Endothelial cell of umbilical vein (primary cell): Measurements from ENCODE around the gene LMO7. TPM values are rescaled to one million over a fixed set of nuclear protein-coding genes. Genes with fewer than 3 reads are reported as not detected.

Experiments used
- BruUV-seq: library from RNA; stranded (reverse); fragments of 400-500 nt; replicated peaks from 2 replicates; lab custom pipeline; 2021; lab: Mats Ljungman, UMichigan
- CTCF ChIA-PET: fragments of 300-600, 350-600 bp; sonication (Branson Sonifier 250); formaldehyde crosslinking; loops from one replicate; lab custom pipeline; 2021; ENCODE audit warnings: antibody characterized with exemption, inconsistent platforms; lab: Charles Lee
- POLR2A ChIA-PET: fragments of 300-600, 350-600 bp; sonication (Branson Sonifier 250); formaldehyde crosslinking; loops from one replicate; lab custom pipeline; 2021; ENCODE audit warnings: antibody characterized with exemption, inconsistent platforms; lab: Charles Lee
- DNase-seq: peaks from one replicate; pipeline ENCODE4 v3.0.0-alpha.2; 2011; ENCODE audit warnings: low read depth, low spot score
- FAIRE-seq: peaks from 2 replicates; lab custom pipeline; 2011; peaks lifted over from hg19 to GRCh38; lab: Jason Lieb, UNC
- H2AFZ ChIP-seq: 2 replicates; pipeline ENCODE4 v1.6.0; 2012; ENCODE audit warnings: low read depth, low read length, control low read depth, inconsistent platforms
- H3K27ac ChIP-seq: 2 replicates; pipeline ENCODE4 v1.5.1; 2011; ENCODE audit warnings: low read depth, mild to moderate bottlenecking, control low read depth, low read length, moderate library complexity; ENCODE audit not compliant: insufficient read depth
- H3K27me3 ChIP-seq, 2 experiments: 2 replicates each; pipeline versions ENCODE4 v1.6.0 to v1.6.1; 2011; ENCODE audit warnings: low read length in 2 of 2, mixed read lengths in 1 of 2; ENCODE audit not compliant: control insufficient read depth in 2 of 2, insufficient read depth in 2 of 2
- H3K36me3 ChIP-seq, 2 experiments: 2 replicates in 1 of 2; 3 replicates in 1 of 2; pipeline ENCODE4 v1.5.1; 2011; ENCODE audit warnings: low read length in 2 of 2, mild to moderate bottlenecking in 1 of 2, moderate library complexity in 1 of 2; ENCODE audit not compliant: control insufficient read depth in 2 of 2, insufficient read depth in 2 of 2; ENCODE audit errors: extremely low read depth in 1 of 2
- H3K4me1 ChIP-seq: 3 replicates; pipeline ENCODE4 v1.5.1; 2011; ENCODE audit warnings: mild to moderate bottlenecking, low read length; ENCODE audit not compliant: control insufficient read depth, insufficient read depth; ENCODE audit errors: extremely low read depth
- H3K4me2 ChIP-seq: 2 replicates; pipeline ENCODE4 v1.6.1; 2011; ENCODE audit warnings: low read length, control low read depth, mixed read lengths; ENCODE audit not compliant: insufficient read depth
- H3K4me3 ChIP-seq, 3 experiments: fragments of 200-600 bp in 1 of 3; sonication (generic), shearing (Covaris generic) in 1 of 3; replicated peaks in 1 of 3; 2 replicates each; pipeline ENCODE4 v1.5.1; 2011 to 2016; ENCODE audit warnings: control low read depth in 3 of 3, low read length in 3 of 3, mild to moderate bottlenecking in 2 of 3, inconsistent platforms in 1 of 3, low read depth in 1 of 3, moderate library complexity in 1 of 3; ENCODE audit not compliant: insufficient read depth in 1 of 3
- H3K79me2 ChIP-seq: 2 replicates; pipeline ENCODE4 v1.6.0; 2012; ENCODE audit warnings: low read length, inconsistent platforms; ENCODE audit not compliant: control insufficient read depth, insufficient read depth
- H3K9ac ChIP-seq: replicated peaks from 2 replicates; pipeline ENCODE3; 2011; ENCODE audit warnings: low read length, control low read depth; ENCODE audit not compliant: insufficient read depth; ENCODE audit errors: extremely low read depth
- H3K9me1 ChIP-seq: replicated peaks from 3 replicates; pipeline ENCODE4 v1.6.0; 2011; ENCODE audit warnings: mild to moderate bottlenecking, low read length; ENCODE audit not compliant: control insufficient read depth, insufficient read depth; ENCODE audit errors: extremely low read depth
- H3K9me3 ChIP-seq: replicated peaks from 2 replicates; pipeline ENCODE4 v1.5.1; 2012; ENCODE audit warnings: low read length, inconsistent platforms; ENCODE audit not compliant: control insufficient read depth, insufficient read depth
- H4K20me1 ChIP-seq: replicated peaks from 2 replicates; pipeline ENCODE3; 2011; ENCODE audit warnings: mild to moderate bottlenecking, low read length; ENCODE audit not compliant: control insufficient read depth, insufficient read depth; ENCODE audit errors: extremely low read depth
- CTCF ChIP-seq, 2 donors: IDR thresholded peaks; 1 replicate in 1 of 2; 2 replicates in 1 of 2; pipeline ENCODE4 v1.5.1; 2011; ENCODE audit warnings: low read length in 2 of 2, mild to moderate bottlenecking in 2 of 2, moderate library complexity in 2 of 2, control low read depth in 1 of 2, inconsistent platforms in 1 of 2, low read depth in 1 of 2; ENCODE audit not compliant: insufficient read depth in 1 of 2; ENCODE audit errors: extremely low read depth in 1 of 2
- EZH2 ChIP-seq: IDR thresholded peaks from 2 replicates; pipeline ENCODE4 v1.6.1; 2012; ENCODE audit warnings: borderline replicate concordance, low read depth, mild to moderate bottlenecking, moderate library complexity, low read length, inconsistent platforms; ENCODE audit not compliant: severe bottlenecking
- FOS ChIP-seq: IDR thresholded peaks from 2 replicates; pipeline ENCODE4 v1.6.1; 2011; ENCODE audit warnings: mild to moderate bottlenecking, low read length, moderate library complexity, borderline replicate concordance; ENCODE audit not compliant: insufficient read depth
- GATA2 ChIP-seq: IDR thresholded peaks from 2 replicates; pipeline ENCODE4 v1.7.0; 2011; ENCODE audit warnings: low read depth, mild to moderate bottlenecking, moderate library complexity, mixed read lengths, low read length; ENCODE audit not compliant: insufficient read length, insufficient read depth
- JUN ChIP-seq: IDR thresholded peaks from 2 replicates; pipeline ENCODE4 v1.6.1; 2011; ENCODE audit warnings: borderline replicate concordance, low read depth; ENCODE audit not compliant: insufficient read length, insufficient read depth
- MAX ChIP-seq: IDR thresholded peaks from 2 replicates; pipeline ENCODE4 v1.6.1; 2011; ENCODE audit not compliant: insufficient read depth, insufficient read length
- MYC ChIP-seq: IDR thresholded peaks from one replicate; pipeline ENCODE4 v1.6.1; 2011; ENCODE audit warnings: mild to moderate bottlenecking, low read depth, low read length
- POLR2A ChIP-seq: IDR thresholded peaks from 2 replicates; pipeline ENCODE4 v1.6.1; 2012; ENCODE audit warnings: low read depth, mild to moderate bottlenecking, control low read depth, low read length
- POLR2AphosphoS5 ChIP-seq: IDR thresholded peaks from 2 replicates; pipeline ENCODE4 v1.6.1; 2012; ENCODE audit warnings: low read depth, mild to moderate bottlenecking, control low read depth, low read length, moderate library complexity; ENCODE audit not compliant: insufficient read depth
- dilution Hi-C: fragments of 300-500 bp; cut with MboI; formaldehyde crosslinking; loops from one replicate; pipeline ENCODE4 v1.15.0; 2019; ENCODE audit warnings: low sequenced_read_pairs; ENCODE audit not compliant: extremely low pct_ligation_motif_present
- intact Hi-C: fragments of 100-400 bp; cut with micrococcal nuclease; formaldehyde crosslinking; loops from one replicate; pipeline ENCODE4 v1.10.0; 2022
- polyA plus RNA-seq, 4 experiments: library from polyadenylated mRNA; depleted of rRNA in 3 of 4; stranded (reverse) in 3 of 4; unstranded in 1 of 4; fragments of >200 nt; gene quantifications; 2 replicates each; pipeline versions ENCODE4 v1.2.1 to v1.2.3, GENCODE V29; 2011 to 2012; ENCODE audit warnings: missing spikeins in 1 of 4
- total RNA-seq: library from RNA; stranded (reverse); gene quantifications from 2 replicates; pipeline ENCODE4 v1.2.3, GENCODE V29; 2021

LMO7 gene
- total and polyA plus RNA-seq, 2 donors (not counting 3 experiments of a cell fraction or from before 2014, with no cell fraction given), result 10.5 to 21.1 TPM

- H3K4me1 ChIP-seq, result peaks cover 6% of the 10 kb centered on the region
- H3K9ac ChIP-seq, result no peak overlapping the region
- no peaks in the 10 kb centered on the region for H3K9me1 ChIP-seq
- no peak overlapping the region for H3K4me3 ChIP-seq
- FAIRE-seq (no peak), DNase-seq (no peak)
- H2AFZ ChIP-seq, result no peak overlapping the region
- TF ChIP-seq POLR2A (no peak), FOS (no peak), MYC (no peak), POLR2AphosphoS5 (no peak), MAX (no peak), CTCF (IDR thresholded peaks at IDR 0.05; ENCODE audit: extremely low read depth in 1 of 2, insufficient read depth in 1 of 2, low read depth in 1 of 2, low read length in 2 of 2) (no peak), EZH2 (no peak), JUN (no peak), GATA2 (no peak)
- dilution Hi-C loops (no loop called here), intact Hi-C loops (no loop called here)
- H3K36me3 ChIP-seq, result no peaks in the 10 kb centered on the region
- H3K27me3 ChIP-seq, result no peaks in the 10 kb centered on the region
- no peaks in the 10 kb centered on the region for H4K20me1 ChIP-seq
- H3K4me2 ChIP-seq, result no peak overlapping the region
- no peaks in the 10 kb centered on the region for H3K79me2 ChIP-seq
- CTCF ChIA-PET, result interaction anchor here (1.0 kb wide), 1 partner anchor 74 kb away, joined by 3 read pairs; no protein-coding TSS in a partner anchor
- H3K27ac ChIP-seq, result no peak overlapping the region
- POLR2A ChIA-PET, result no interaction called here
- BruUV-seq, result no TSS peak
- no peaks in the 10 kb centered on the region for H3K9me3 ChIP-seq
These were observed 134.0 kb downstream of the LMO7 start for GRCh38 chr13:75770164-75770563.
